Posterior vena cava (tissue), 2 donors: ENCODE data around the gene RASSF7. TPM values are rescaled to one million over a fixed set of nuclear protein-coding genes. Genes with fewer than 3 reads are reported as not detected.

ENCODE experiments used
- DNase-seq: peaks from one replicate; pipeline ENCODE4 v3.0.0-alpha.2; 2020; ENCODE audit warnings: low spot score
- intact Hi-C, 2 donors: fragments of 100-400 bp; cut with DNase I; formaldehyde crosslinking; loops; one replicate each; pipeline versions ENCODE4 v1.14.1 to v1.14.2; 2022 to 2023
- total RNA-seq, 2 donors: library from RNA; stranded (reverse); fragmentation: NEBNext Ultra II Directional; extraction: Animal tissue kit (Norgen Biotek cat#: 25700); gene quantifications; one replicate each; pipeline ENCODE4 v1.2.1, GENCODE V29; 2021
- donor health status: DM: yes; HTN: yes; CAD: no.
- donor health status: DM: yes; HTN: yes; CAD: no.

Gene RASSF7
- total RNA-seq, 2 donors from 2014 or later, result 2.1 to 2.6 TPM

GRCh38 chr11:597166-597725 is 36.5 kb downstream of the RASSF7 start:
- intact Hi-C loops, result no loop called here
- DNase-seq, result no peak

GRCh38 chr11:598005-598680 is 37.4 kb downstream of the RASSF7 start:
- intact Hi-C loops, result no loop called here
- DNase-seq, result no peak

GRCh38 chr11:601573-602245 is 40.9 kb downstream of the RASSF7 start:
- DNase-seq, result no peak
- intact Hi-C loops, result no loop called here

GRCh38 chr11:603154-603553 is 42.4 kb downstream of the RASSF7 start:
- no peak for DNase-seq
- intact Hi-C loops, result no loop called here

GRCh38 chr11:605286-606129 is 44.7 kb downstream of the RASSF7 start:
- no peak for DNase-seq
- intact Hi-C loops, result no loop called here

GRCh38 chr11:606245-606644 is 45.5 kb downstream of the RASSF7 start:
- peak; percentile 78 for DNase-seq
- intact Hi-C loops, result no loop called here

GRCh38 chr11:607020-607780 is 46.4 kb downstream of the RASSF7 start:
- intact Hi-C loops, result no loop called here
- DNase-seq, result no peak

GRCh38 chr11:607971-608659 is 47.3 kb downstream of the RASSF7 start:
- intact Hi-C loops, result no loop called here
- no peak for DNase-seq

GRCh38 chr11:608791-609251 is 48.1 kb downstream of the RASSF7 start:
- no peak for DNase-seq
- intact Hi-C loops, result no loop called here

GRCh38 chr11:609341-609811 is 48.6 kb downstream of the RASSF7 start:
- intact Hi-C loops, result no loop called here
- peak; percentile 81 for DNase-seq

- no peak for DNase-seq
- intact Hi-C loops, result no loop called here
Observed at GRCh38 chr11:610146-610801, 49.5 kb downstream of the RASSF7 start.

- peak; percentile 75 for DNase-seq
- intact Hi-C loops, result no loop called here
Observed at GRCh38 chr11:611001-611996, 50.5 kb downstream of the RASSF7 start.

- DNase-seq, result peak; percentile 81
- intact Hi-C loops, result no loop called here
Observed at GRCh38 chr11:612201-612960, 51.6 kb downstream of the RASSF7 start.

- intact Hi-C loops, result no loop called here
- DNase-seq, result no peak
Observed at GRCh38 chr11:612961-613300, 52.2 kb downstream of the RASSF7 start.

GRCh38 chr11:613369-613968 is 52.7 kb downstream of the RASSF7 start:
- intact Hi-C loops, result no loop called here
- no peak for DNase-seq
